ENCODE measurements around the gene ZSCAN29. TPM values are rescaled to one million over a fixed set of nuclear protein-coding genes. Genes with fewer than 3 reads are reported as not detected.
"Not testable (repeated sequence)": the region's sequence is repeated elsewhere in the genome, so short reads cannot be mapped to it uniquely, and the experiment has no call there.

Gene ZSCAN29
- polyA plus RNA-seq, 1 donor from 2014 or later = 37.5 TPM

- Histone ChIP-seq H3F3A (ENCODE audit: insufficient read depth, low read length, poor library complexity, severe bottlenecking) (no peaks in the 10 kb centered on the region), H3K4me3 (ENCODE audit: low read length) (no peak overlapping the region), H3K9ac (ENCODE audit: low read length) (no peak overlapping the region), H3K36me3 (ENCODE audit: insufficient read depth, low read length) (peaks cover 19% of the 10 kb centered on the region), H3K79me2 (replicated peaks; ENCODE audit: insufficient read depth, low read length) (no peaks in the 10 kb centered on the region), H3K9me3 (ENCODE audit: low read length) (no peaks in the 10 kb centered on the region), H3K27me3 (ENCODE audit: insufficient read depth, low read depth, low read length) (no peaks in the 10 kb centered on the region), H2AFZ (ENCODE audit: low read depth, low read length) (no peak overlapping the region), H3K9me2 (ENCODE audit: insufficient read depth, low read length) (no peaks in the 10 kb centered on the region), H3K27ac (ENCODE audit: low read length) (no peak overlapping the region), H3K4me2 (ENCODE audit: low read length) (no peak overlapping the region), H4K20me1 (ENCODE audit: insufficient read depth) (no peaks in the 10 kb centered on the region)
- no peak for TF ChIP-seq CTCF (IDR thresholded peaks at IDR 0.05; ENCODE audit: poor library complexity, severe bottlenecking)
- TF ChIP-seq EP300 (conservative IDR thresholded peaks at IDR 0.05; ENCODE audit: poor library complexity, severe bottlenecking) = no peak
- TF ChIP-seq POLR2AphosphoS5 (IDR thresholded peaks at IDR 0.05) = no peak
- no peak for TF ChIP-seq RAD21 (conservative IDR thresholded peaks at IDR 0.05)
- TF ChIP-seq REST (IDR thresholded peaks at IDR 0.05; ENCODE audit: borderline replicate concordance) = no peak
- no peak for TF ChIP-seq MXI1 (conservative IDR thresholded peaks at IDR 0.05; ENCODE audit: poor library complexity, severe bottlenecking)
- TF ChIP-seq EZH2 (IDR thresholded peaks at IDR 0.05; ENCODE audit: borderline replicate concordance, insufficient read depth, low read length, poor library complexity, severe bottlenecking) = no peak
- no peak for TF ChIP-seq SMC3 (conservative IDR thresholded peaks at IDR 0.05; ENCODE audit: poor library complexity)
- no peak for TF ChIP-seq TAF1 (IDR thresholded peaks at IDR 0.05; ENCODE audit: low read depth)
Observed at GRCh38 chr15:43403616-43404015, 32.8 kb upstream of the ZSCAN29 start.

- Histone ChIP-seq H4K20me1 (ENCODE audit: insufficient read depth) (no peaks in the 10 kb centered on the region), H3K27ac (ENCODE audit: low read length) (no peak overlapping the region), H3F3A (ENCODE audit: insufficient read depth, low read length, poor library complexity, severe bottlenecking) (no peaks in the 10 kb centered on the region), H3K9ac (ENCODE audit: low read length) (no peak overlapping the region), H3K9me3 (ENCODE audit: low read length) (no peaks in the 10 kb centered on the region), H3K79me2 (replicated peaks; ENCODE audit: insufficient read depth, low read length) (no peaks in the 10 kb centered on the region), H3K4me2 (ENCODE audit: low read length) (no peak overlapping the region), H3K9me2 (ENCODE audit: insufficient read depth, low read length) (no peaks in the 10 kb centered on the region), H3K4me3 (ENCODE audit: low read length) (no peak overlapping the region), H3K36me3 (ENCODE audit: insufficient read depth, low read length) (peaks cover 12% of the 10 kb centered on the region), H3K27me3 (ENCODE audit: insufficient read depth, low read depth, low read length) (no peaks in the 10 kb centered on the region), H2AFZ (ENCODE audit: low read depth, low read length) (no peak overlapping the region)
- no peak for TF ChIP-seq SMC3 (conservative IDR thresholded peaks at IDR 0.05; ENCODE audit: poor library complexity)
- no peak for TF ChIP-seq RAD21 (conservative IDR thresholded peaks at IDR 0.05)
- no peak for TF ChIP-seq EP300 (conservative IDR thresholded peaks at IDR 0.05; ENCODE audit: poor library complexity, severe bottlenecking)
- no peak for TF ChIP-seq POLR2AphosphoS5 (IDR thresholded peaks at IDR 0.05)
- no peak for TF ChIP-seq EZH2 (IDR thresholded peaks at IDR 0.05; ENCODE audit: borderline replicate concordance, insufficient read depth, low read length, poor library complexity, severe bottlenecking)
- no peak for TF ChIP-seq CTCF (IDR thresholded peaks at IDR 0.05; ENCODE audit: poor library complexity, severe bottlenecking)
- TF ChIP-seq REST (IDR thresholded peaks at IDR 0.05; ENCODE audit: borderline replicate concordance) = no peak
- TF ChIP-seq TAF1 (IDR thresholded peaks at IDR 0.05; ENCODE audit: low read depth) = no peak
- no peak for TF ChIP-seq MXI1 (conservative IDR thresholded peaks at IDR 0.05; ENCODE audit: poor library complexity, severe bottlenecking)
Observed at GRCh38 chr15:43402255-43402654, 31.4 kb upstream of the ZSCAN29 start.

- H3K79me2 ChIP-seq (replicated peaks; ENCODE audit: insufficient read depth, low read length); H3K9me2 ChIP-seq (ENCODE audit: insufficient read depth, low read length); H4K20me1 ChIP-seq (ENCODE audit: insufficient read depth); H3K27me3 ChIP-seq (ENCODE audit: insufficient read depth, low read depth, low read length); H3K9ac ChIP-seq (ENCODE audit: low read length); H3K36me3 ChIP-seq (ENCODE audit: insufficient read depth, low read length); H3F3A ChIP-seq (ENCODE audit: insufficient read depth, low read length, poor library complexity, severe bottlenecking); H3K4me3 ChIP-seq (ENCODE audit: low read length); H3K4me2 ChIP-seq (ENCODE audit: low read length); H3K27ac ChIP-seq (ENCODE audit: low read length); H3K9me3 ChIP-seq (ENCODE audit: low read length); H2AFZ ChIP-seq (ENCODE audit: low read depth, low read length): not testable (repeated sequence)
Observed at GRCh38 chr15:43393592-43393991, 22.7 kb upstream of the ZSCAN29 start.

All from neural cell (in vitro differentiated cells).